IMR-90 (cell line): Measurements from ENCODE around the gene GPR32. TPM values are rescaled to one million over a fixed set of nuclear protein-coding genes. Genes with fewer than 3 reads are reported as not detected.

ENCODE experiments used
- ATAC-seq: fragments of 200-7000 bp; cut with Tn5 transposase; 2 replicates; pipeline ENCODE4 v1.9.1; 2020; ENCODE audit warnings: low read depth, mild to moderate bottlenecking, moderate library complexity
- BruUV-seq: library from RNA; stranded (reverse); fragments of 400-500 nt; replicated peaks from 2 replicates; lab custom pipeline; 2021; lab: Mats Ljungman, UMichigan
- CTCF ChIA-PET: fragments of 300-600 bp; formaldehyde crosslinking; extraction: SDS; loops from one replicate; lab custom pipeline; 2021; ENCODE audit warnings: antibody characterized with exemption; lab: Yijun Ruan, JAX
- POLR2A ChIA-PET: fragments of 300-600 bp; sonication (Branson Sonifier 250); formaldehyde crosslinking; loops from one replicate; lab custom pipeline; 2022; ENCODE audit warnings: antibody characterized with exemption; ENCODE audit not compliant: unreplicated experiment; lab: Charles Lee
- DNase-seq: peaks from one replicate; pipeline ENCODE4 v3.0.0; 2013
- H2AFZ ChIP-seq: replicated peaks from 2 replicates; pipeline ENCODE3; 2013; ENCODE audit warnings: low read length, mild to moderate bottlenecking; ENCODE audit not compliant: poor library complexity
- H2AK5ac ChIP-seq: 2 replicates; pipeline ENCODE4 v1.6.1; 2013; ENCODE audit warnings: low read depth, low read length, inconsistent platforms
- H2AK9ac ChIP-seq: replicated peaks from 2 replicates; pipeline ENCODE3; 2013; ENCODE audit warnings: mild to moderate bottlenecking, low read depth, low read length, moderate library complexity; ENCODE audit not compliant: poor library complexity
- H2BK120ac ChIP-seq: 2 replicates; pipeline ENCODE4 v1.6.1; 2013; ENCODE audit warnings: low read depth, low read length, inconsistent platforms
- H2BK15ac ChIP-seq: 3 replicates; pipeline ENCODE4 v1.6.1; 2013; ENCODE audit warnings: low read depth, low read length, inconsistent platforms
- H2BK20ac ChIP-seq: 2 replicates; pipeline ENCODE4 v1.6.1; 2013; ENCODE audit warnings: low read depth, mild to moderate bottlenecking, inconsistent platforms, low read length, moderate library complexity
- H2BK5ac ChIP-seq: 2 replicates; pipeline ENCODE4 v1.6.1; 2013; ENCODE audit warnings: mild to moderate bottlenecking, low read depth, low read length, inconsistent platforms; ENCODE audit not compliant: poor library complexity, severe bottlenecking
- H3K14ac ChIP-seq: replicated peaks from 2 replicates; pipeline ENCODE4 v1.6.1; 2013; ENCODE audit warnings: low read depth, low read length, inconsistent platforms
- H3K18ac ChIP-seq: 2 replicates; pipeline ENCODE4 v1.6.1; 2013; ENCODE audit warnings: low read depth, low read length, control low read depth
- H3K23ac ChIP-seq: 2 replicates; pipeline ENCODE4 v1.6.1; 2013; ENCODE audit warnings: low read depth, low read length, inconsistent platforms
- H3K27ac ChIP-seq: 2 replicates; pipeline ENCODE4 v1.5.1; 2013; ENCODE audit warnings: mild to moderate bottlenecking, control low read depth, low read length; ENCODE audit not compliant: insufficient read depth
- H3K27me3 ChIP-seq: 2 replicates; pipeline ENCODE4 v1.6.1; 2013; ENCODE audit warnings: low read length; ENCODE audit not compliant: control insufficient read depth, insufficient read depth
- H3K36me3 ChIP-seq: 2 replicates; pipeline ENCODE4 v1.6.1; 2013; ENCODE audit warnings: low read length, mixed read lengths; ENCODE audit not compliant: control insufficient read depth, insufficient read depth
- H3K4ac ChIP-seq: 2 replicates; pipeline ENCODE4 v1.6.1; 2013; ENCODE audit warnings: low read depth, low read length, inconsistent platforms
- H3K4me1 ChIP-seq: 2 replicates; pipeline ENCODE4 v1.6.1; 2013; ENCODE audit warnings: low read length, mixed read lengths; ENCODE audit not compliant: control insufficient read depth, insufficient read depth
- H3K4me2 ChIP-seq: 2 replicates; pipeline ENCODE4 v1.6.1; 2013; ENCODE audit warnings: low read depth, mild to moderate bottlenecking, control low read depth, low read length, moderate library complexity
- H3K4me3 ChIP-seq: 2 replicates; pipeline ENCODE4 v1.5.1; 2013; ENCODE audit warnings: low read depth, mild to moderate bottlenecking, control low read depth, low read length, moderate library complexity; ENCODE audit not compliant: insufficient read depth
- H3K56ac ChIP-seq: 2 replicates; pipeline ENCODE4 v1.6.1; 2013; ENCODE audit warnings: low read length, inconsistent platforms; ENCODE audit not compliant: insufficient read depth; ENCODE audit errors: extremely low read depth
- H3K79me1 ChIP-seq, 2 experiments: 2 replicates each; pipeline ENCODE4 v1.6.1; 2013; ENCODE audit warnings: low read length in 2 of 2, inconsistent platforms in 1 of 2, low read depth in 1 of 2
- H3K9ac ChIP-seq: 2 replicates; pipeline ENCODE4 v1.6.1; 2013; ENCODE audit warnings: low read depth, low read length, control low read depth
- H3K9me1 ChIP-seq: 2 replicates; pipeline ENCODE4 v1.6.1; 2013; ENCODE audit warnings: low read length, inconsistent platforms; ENCODE audit not compliant: insufficient read depth
- H3K9me3 ChIP-seq: 2 replicates; pipeline ENCODE4 v1.6.1; 2013; ENCODE audit warnings: low read length; ENCODE audit not compliant: control insufficient read depth, insufficient read depth
- H4K20me1 ChIP-seq: 2 replicates; pipeline ENCODE4 v1.6.1; 2013; ENCODE audit warnings: low read length, inconsistent platforms; ENCODE audit not compliant: insufficient read depth
- H4K5ac ChIP-seq: 2 replicates; pipeline ENCODE4 v1.6.1; 2013; ENCODE audit warnings: mild to moderate bottlenecking, low read depth, low read length, control low read depth
- H4K8ac ChIP-seq, 2 experiments: 2 replicates each; pipeline ENCODE4 v1.6.1; 2013; ENCODE audit warnings: low read depth in 2 of 2, low read length in 2 of 2, control low read depth in 1 of 2, inconsistent platforms in 1 of 2
- H4K91ac ChIP-seq: 2 replicates; pipeline ENCODE4 v1.6.1; 2013; ENCODE audit warnings: low read depth, low read length, inconsistent platforms; ENCODE audit not compliant: insufficient read depth
- BHLHE40 ChIP-seq: fragments of 150-350 bp; IDR thresholded peaks from 2 replicates; pipeline ENCODE4 v1.6.1; 2016; ENCODE audit warnings: mild to moderate bottlenecking, low read depth, low read length
- CHD1 ChIP-seq: IDR thresholded peaks from 2 replicates; pipeline ENCODE4 v1.6.1; 2012; ENCODE audit warnings: low read depth, low read length, improper control_type of control experiment
- CTCF ChIP-seq: conservative IDR thresholded peaks from 2 replicates; pipeline ENCODE4 v1.5.1; 2012; ENCODE audit warnings: mild to moderate bottlenecking, low read depth, low read length, improper control_type of control experiment
- ELK1 ChIP-seq: fragments of 150-350 bp; IDR thresholded peaks from 2 replicates; pipeline ENCODE4 v1.6.1; 2016; ENCODE audit warnings: low read depth, mild to moderate bottlenecking, low read length, moderate library complexity, borderline replicate concordance
- POLR2A ChIP-seq: IDR thresholded peaks from 2 replicates; pipeline ENCODE4 v1.6.1; 2012; ENCODE audit warnings: mild to moderate bottlenecking, low read depth, low read length
- RAD21 ChIP-seq: IDR thresholded peaks from 2 replicates; pipeline ENCODE4 v1.6.1; 2012; ENCODE audit warnings: low read length, improper control_type of control experiment
- RCOR1 ChIP-seq: IDR thresholded peaks from 2 replicates; pipeline ENCODE4 v1.6.1; 2012; ENCODE audit warnings: mild to moderate bottlenecking, low read length, improper control_type of control experiment; ENCODE audit not compliant: insufficient replicate concordance
- RFX5 ChIP-seq: IDR thresholded peaks from 2 replicates; pipeline ENCODE4 v1.8.0; 2012; ENCODE audit warnings: low read depth, mild to moderate bottlenecking, low read length, moderate library complexity
- WGBS, 2 experiments: methylation state at CpG; one replicate each; pipeline versions ENCODE4 v1.1.5 to v1.1.7; 2013; ENCODE audit warnings: missing lambda C conversion rate in 2 of 2; ENCODE audit not compliant: insufficient read length in 1 of 2; ENCODE audit errors: extremely low coverage in 2 of 2; 5-methylcytosine and 5-hydroxymethylcytosine counted together
- dilution Hi-C: fragments of 300-500 bp; cut with HindIII; formaldehyde crosslinking; loops from one replicate; pipeline ENCODE4 v1.14.3; 2018; ENCODE audit warnings: low sequenced_read_pairs; ENCODE audit not compliant: unreplicated experiment
- in situ Hi-C: fragments of 300-500 bp; cut with MboI; formaldehyde crosslinking; loops from 3 replicates; pipeline ENCODE4 v1.14.3; 2019; ENCODE audit warnings: low sequenced_read_pairs, inconsistent platforms, mixed read lengths
- intact Hi-C: fragments of 100-400 bp; cut with micrococcal nuclease; formaldehyde crosslinking; loops from 2 replicates; pipeline ENCODE4 v1.10.0; 2022
- polyA plus RNA-seq, 3 experiments: library from polyadenylated mRNA; depleted of rRNA; stranded (reverse); fragments of >200 nt; gene quantifications; 2 replicates each; pipeline ENCODE4 v1.2.3, GENCODE V29; 2012; ENCODE audit warnings: low replicate concordance in 1 of 3
- total RNA-seq: library from RNA; depleted of rRNA; stranded (reverse); fragments of >200 nt; gene quantifications from 2 replicates; pipeline ENCODE4 v1.2.3, GENCODE V29; 2012
- TF ChIP-seq, protein P1 (sequence below): fragments of 150-350 bp; IDR thresholded peaks from 2 replicates; pipeline ENCODE4 v1.6.1; 2017; ENCODE audit warnings: mild to moderate bottlenecking, antibody characterized with exemption, low read length, low read depth

GPR32 gene
- total and polyA plus RNA-seq, 2 of the 4 experiments (the other 2 are of a cell fraction) = not detected

GRCh38 chr19:50808856-50809255 lies 38.6 kb downstream of the GPR32 start:
- intact Hi-C loops (loop anchor here (10.0 kb wide), 2 partner anchors 116 to 296 kb away; partner anchors contain the start of gene CTU1), dilution Hi-C loops (no loop called here), in situ Hi-C loops (no loop called here)
- no peak overlapping the region for H4K5ac ChIP-seq
- no peaks in the 10 kb centered on the region for H3K4me1 ChIP-seq
- DNase-seq (no peak), ATAC-seq (no peak)
- ChIA-PET CTCF (no interaction called here), POLR2A (no interaction called here)
- no TSS peak for BruUV-seq
- no peak overlapping the region for H3K27ac ChIP-seq
- no peak overlapping the region for H2AFZ ChIP-seq
- no peak overlapping the region for H2AK9ac ChIP-seq
- H3K18ac ChIP-seq = no peak overlapping the region
- no peak overlapping the region for H2BK20ac ChIP-seq
- H3K27me3 ChIP-seq = peaks cover 4% of the 10 kb centered on the region; the same call in 1 of the 2 replicates
- peaks cover 0 to under 1% of the 10 kb centered on the region in 2 experiments; a peak in 1 of 4 replicates for H3K79me1 ChIP-seq
- H3K4me2 ChIP-seq = no peak overlapping the region
- no peak overlapping the region for H2BK120ac ChIP-seq
- no peak overlapping the region for H3K56ac ChIP-seq
- no peak for TF ChIP-seq ELK1
- no peak for TF ChIP-seq RAD21
- TF ChIP-seq, protein P1, sequence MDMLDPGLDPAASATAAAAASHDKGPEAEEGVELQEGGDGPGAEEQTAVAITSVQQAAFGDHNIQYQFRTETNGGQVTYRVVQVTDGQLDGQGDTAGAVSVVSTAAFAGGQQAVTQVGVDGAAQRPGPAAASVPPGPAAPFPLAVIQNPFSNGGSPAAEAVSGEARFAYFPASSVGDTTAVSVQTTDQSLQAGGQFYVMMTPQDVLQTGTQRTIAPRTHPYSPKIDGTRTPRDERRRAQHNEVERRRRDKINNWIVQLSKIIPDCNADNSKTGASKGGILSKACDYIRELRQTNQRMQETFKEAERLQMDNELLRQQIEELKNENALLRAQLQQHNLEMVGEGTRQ = no peak
- TF ChIP-seq RFX5 = no peak
- TF ChIP-seq POLR2A = no peak
- no peak for TF ChIP-seq CTCF
- no peak for TF ChIP-seq CHD1
- no peak for TF ChIP-seq BHLHE40
- no peak for TF ChIP-seq RCOR1
- peaks cover 3% of the 10 kb centered on the region; the same call in 1 of the 2 replicates for H4K20me1 ChIP-seq
- H3K14ac ChIP-seq = no peak overlapping the region
- H3K23ac ChIP-seq = no peak overlapping the region
- H3K4ac ChIP-seq = no peak overlapping the region
- no peaks in the 10 kb centered on the region; the same call in 1 of the 2 replicates for H3K9me1 ChIP-seq
- no peak overlapping the region for H3K9ac ChIP-seq
- H3K9me3 ChIP-seq = no peaks in the 10 kb centered on the region
- H2AK5ac ChIP-seq = no peak overlapping the region
- H3K36me3 ChIP-seq = no peaks in the 10 kb centered on the region
- WGBS, 2 experiments = no CpG with 5 or more reads among the region's 1 CpG
- no peak overlapping the region for H3K4me3 ChIP-seq
- no peak overlapping the region for H2BK5ac ChIP-seq
- H2BK15ac ChIP-seq = no peak overlapping the region
- H4K91ac ChIP-seq = no peak overlapping the region
- no peak overlapping the region for H4K8ac ChIP-seq
